DND-41 (cell line): Measurements from ENCODE around the gene RAF1.

Experiments used
- CTCF ChIP-seq: IDR thresholded peaks from 2 replicates; pipeline ENCODE4 v1.5.1; 2012; ENCODE audit warnings: borderline replicate concordance, low read length, moderate library complexity, mild to moderate bottlenecking; ENCODE audit not compliant: poor library complexity, severe bottlenecking; ENCODE audit errors: extremely low read depth
- EZH2 ChIP-seq: IDR thresholded peaks from 3 replicates; pipeline ENCODE4 v1.6.1; 2012; ENCODE audit warnings: borderline replicate concordance, low read depth, mild to moderate bottlenecking, moderate library complexity, low read length, inconsistent platforms; ENCODE audit not compliant: severe bottlenecking

- TF ChIP-seq CTCF (no peak), EZH2 (no peak)
Measured at GRCh38 chr3:12544652-12545472, 119.1 kb downstream of the RAF1 start.
